Measurements from ENCODE around the gene SLCO3A1.

DNA sequence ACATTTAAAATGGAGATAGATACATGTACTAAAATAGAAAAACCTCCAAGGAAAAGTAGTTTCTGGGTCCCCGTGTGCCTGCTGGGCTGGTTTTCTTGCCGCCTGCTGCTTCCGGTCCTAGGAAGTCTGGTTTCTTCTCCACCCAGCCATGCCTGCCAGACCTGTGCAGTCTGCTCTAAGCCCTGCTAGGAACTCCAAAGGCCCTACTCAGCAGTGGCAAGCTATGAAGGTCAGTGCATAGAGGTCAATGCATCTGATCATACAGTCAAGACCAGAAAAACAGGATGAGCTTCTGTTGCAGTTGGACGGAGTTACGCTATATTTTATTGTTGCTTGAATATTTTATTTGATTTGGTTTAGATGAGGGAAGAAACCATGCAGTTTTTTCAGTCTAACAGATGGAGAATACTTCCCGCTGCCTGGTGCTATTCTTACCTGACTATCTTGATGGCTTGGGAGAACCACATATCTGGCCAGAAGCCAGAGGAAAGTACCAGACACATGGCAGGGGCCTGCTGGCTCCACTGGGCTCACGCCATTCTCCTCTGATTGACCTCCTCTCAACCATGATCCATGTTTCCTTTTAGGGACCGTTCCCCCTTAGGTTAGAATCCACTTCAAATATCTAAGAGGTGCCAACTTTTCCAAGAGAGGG, 313.4 kb downstream of the SLCO3A1 start:
- TF ChIP-seq, protein P1, sequence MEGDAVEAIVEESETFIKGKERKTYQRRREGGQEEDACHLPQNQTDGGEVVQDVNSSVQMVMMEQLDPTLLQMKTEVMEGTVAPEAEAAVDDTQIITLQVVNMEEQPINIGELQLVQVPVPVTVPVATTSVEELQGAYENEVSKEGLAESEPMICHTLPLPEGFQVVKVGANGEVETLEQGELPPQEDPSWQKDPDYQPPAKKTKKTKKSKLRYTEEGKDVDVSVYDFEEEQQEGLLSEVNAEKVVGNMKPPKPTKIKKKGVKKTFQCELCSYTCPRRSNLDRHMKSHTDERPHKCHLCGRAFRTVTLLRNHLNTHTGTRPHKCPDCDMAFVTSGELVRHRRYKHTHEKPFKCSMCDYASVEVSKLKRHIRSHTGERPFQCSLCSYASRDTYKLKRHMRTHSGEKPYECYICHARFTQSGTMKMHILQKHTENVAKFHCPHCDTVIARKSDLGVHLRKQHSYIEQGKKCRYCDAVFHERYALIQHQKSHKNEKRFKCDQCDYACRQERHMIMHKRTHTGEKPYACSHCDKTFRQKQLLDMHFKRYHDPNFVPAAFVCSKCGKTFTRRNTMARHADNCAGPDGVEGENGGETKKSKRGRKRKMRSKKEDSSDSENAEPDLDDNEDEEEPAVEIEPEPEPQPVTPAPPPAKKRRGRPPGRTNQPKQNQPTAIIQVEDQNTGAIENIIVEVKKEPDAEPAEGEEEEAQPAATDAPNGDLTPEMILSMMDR (IDR thresholded peaks at IDR 0.05 in 2 of 3, conservative IDR thresholded peaks at IDR 0.05 in 1 of 3; ENCODE audit: borderline replicate concordance in 1 of 3, insufficient read depth in 1 of 3, low read depth in 2 of 3, low read length in 2 of 3) = no peak
- TF ChIP-seq TCF7L2 (IDR thresholded peaks at IDR 0.05; ENCODE audit: borderline replicate concordance, extremely low read depth, insufficient read depth, insufficient read length) = no peak
- TF ChIP-seq POLR2AphosphoS5 (IDR thresholded peaks at IDR 0.05; ENCODE audit: low read depth, low read length) = no peak

All from HCT116 (cell line).